ENCODE results near the gene NME5.
A peak's percentile ranks its signal among the peaks of the same experiment; 100 is the strongest.
"Not testable (repeated sequence)": the region's sequence is repeated elsewhere in the genome, so short reads cannot be mapped to it uniquely, and the experiment has no call there.

Gene NME5

DNA sequence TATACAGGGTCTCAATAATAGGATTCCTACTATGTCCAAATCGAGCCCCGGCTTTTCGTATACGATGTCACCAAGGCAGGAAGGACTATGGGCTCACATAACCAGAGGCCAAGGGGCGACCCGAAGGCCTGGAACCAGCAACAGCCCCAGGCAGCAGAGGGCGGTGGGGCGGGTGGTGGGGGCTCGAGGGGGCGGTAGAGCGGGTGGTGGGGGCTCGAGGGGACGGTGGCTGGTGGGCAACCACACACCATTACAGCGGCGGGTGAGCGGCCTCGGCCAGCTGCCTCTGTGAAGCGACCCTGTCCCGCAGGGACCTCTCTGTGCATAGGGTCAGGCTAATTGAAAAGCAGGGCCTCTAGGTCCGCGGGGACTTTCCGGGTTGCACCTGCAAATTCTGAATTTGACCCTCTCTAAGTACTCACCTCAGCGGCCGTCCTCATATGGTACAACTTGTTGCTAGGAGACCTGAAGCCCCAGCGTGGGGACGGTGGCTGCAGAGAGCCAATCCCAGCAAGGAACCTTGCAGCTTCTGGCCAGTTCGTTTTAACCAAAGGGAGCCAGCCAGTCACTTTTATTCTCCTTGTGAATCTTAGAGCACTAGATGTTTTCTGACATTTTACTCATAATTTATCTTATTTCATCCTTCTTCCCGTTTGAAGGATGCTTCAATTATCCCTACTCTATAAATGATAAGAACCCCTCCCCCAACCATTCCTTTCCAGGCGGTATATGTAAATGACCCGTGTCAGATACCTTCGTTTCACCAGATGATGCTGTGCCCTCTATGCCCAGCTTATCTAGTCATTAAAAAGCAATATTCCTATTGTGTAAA lies at the start of gene NME5:
Gene NME5, minus strand, starts transcription at position 480 of the 832 bp plus-strand sequence. CDS start 648 bp downstream, outside the sequence.
- no peak for DNase-seq (ENCODE audit: extremely low read depth in 1 of 2, low read depth in 1 of 2)

DNA sequence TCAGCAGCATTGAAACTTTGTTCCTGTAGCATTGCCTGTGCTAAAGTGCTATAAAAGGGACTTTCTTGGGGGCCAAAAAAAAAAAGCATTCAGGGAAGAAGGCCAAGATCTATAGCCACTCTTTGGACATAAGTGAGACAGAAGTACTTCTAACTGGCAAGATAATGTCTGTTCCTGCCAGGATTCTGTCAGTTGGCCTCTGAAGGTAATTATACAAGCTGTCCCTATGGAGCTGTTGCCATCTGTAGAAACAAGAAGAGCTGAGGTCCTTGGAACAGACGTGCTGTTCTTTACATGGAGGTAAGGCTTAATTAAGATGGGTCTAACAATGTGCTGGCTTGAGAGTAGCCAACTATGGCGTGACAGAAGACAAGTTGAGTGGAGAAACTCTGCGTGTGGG lies 49.4 kb upstream of the NME5 start:
- DNase-seq (ENCODE audit: extremely low read depth in 1 of 2, low read depth in 1 of 2) = no peak

DNA sequence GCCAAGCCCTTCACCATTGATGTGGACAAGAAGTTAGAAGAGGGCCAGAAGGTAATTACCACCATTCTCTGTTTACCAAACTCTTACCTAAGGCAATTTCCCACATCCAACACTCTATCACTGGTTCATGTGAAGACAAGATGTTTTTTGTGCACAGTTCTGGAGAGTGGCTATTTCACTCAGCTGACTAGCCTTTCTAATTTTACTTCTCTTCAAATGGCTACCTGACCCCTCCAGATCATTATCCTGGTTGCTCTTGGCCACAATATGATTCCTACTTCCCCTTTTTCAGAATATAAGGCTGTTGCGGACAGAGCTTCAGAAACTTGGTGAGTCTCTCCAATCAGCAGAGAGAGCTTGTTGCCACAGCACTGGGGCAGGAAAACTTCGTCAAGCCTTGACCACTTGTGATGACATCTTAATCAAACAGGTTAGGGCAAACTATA lies 46.8 kb upstream of the NME5 start:
- DNase-seq (ENCODE audit: extremely low read depth in 1 of 2, low read depth in 1 of 2) = no peak

GRCh38 chr5:138182808-138183207 lies 43.6 kb upstream of the NME5 start:
- DNase-seq (ENCODE audit: extremely low read depth in 1 of 2, low read depth in 1 of 2) = no peak

DNA sequence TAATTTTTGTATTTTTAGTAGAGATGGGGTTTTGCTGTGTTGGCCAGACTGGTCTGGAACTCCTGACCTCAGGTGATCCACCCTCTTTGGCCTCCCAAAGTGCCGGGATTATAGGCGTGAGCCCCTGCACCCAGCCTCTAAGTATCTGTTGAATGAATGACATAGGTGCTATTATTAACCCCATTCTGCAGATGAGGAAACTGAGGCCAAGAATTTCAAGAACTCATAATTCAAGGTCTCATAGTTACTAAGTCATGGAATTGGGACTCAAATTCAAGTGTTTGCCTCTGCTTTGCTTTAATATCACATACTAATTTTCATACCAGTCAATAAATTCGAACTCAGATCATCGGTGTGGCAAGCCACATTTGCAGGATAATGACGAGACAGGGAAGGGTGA lies 41.6 kb upstream of the NME5 start:
- DNase-seq (ENCODE audit: extremely low read depth in 1 of 2, low read depth in 1 of 2) = no peak

- no peak for DNase-seq (ENCODE audit: extremely low read depth in 1 of 2, low read depth in 1 of 2)
Observed at GRCh38 chr5:138180183-138180782, 41.1 kb upstream of the NME5 start.

DNA sequence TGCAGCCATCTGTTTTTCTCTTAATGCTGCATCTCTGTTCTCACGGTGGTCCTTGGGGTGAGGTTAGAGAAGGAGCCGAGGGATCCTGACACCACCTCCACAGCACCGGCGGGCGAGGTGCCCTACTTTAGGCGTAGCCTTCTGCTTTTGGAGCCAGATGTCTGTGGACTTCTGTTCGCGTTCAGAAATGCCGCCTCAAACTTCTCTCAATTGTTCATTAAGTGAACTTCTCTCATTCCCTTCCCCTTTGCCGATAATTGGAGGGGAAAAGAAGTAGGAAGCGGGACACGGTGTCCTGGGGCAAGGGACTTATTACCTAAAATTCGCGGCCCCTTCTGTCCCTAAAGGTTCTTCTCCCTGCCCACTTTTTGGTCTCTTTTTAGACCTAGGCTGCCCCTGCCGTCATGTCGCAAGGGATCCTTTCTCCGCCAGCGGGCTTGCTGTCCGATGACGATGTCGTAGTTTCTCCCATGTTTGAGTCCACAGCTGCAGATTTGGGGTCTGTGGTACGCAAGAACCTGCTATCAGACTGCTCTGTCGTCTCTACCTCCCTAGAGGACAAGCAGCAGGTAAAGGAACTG lies 40.1 kb upstream of the NME5 start:
- DNase-seq (ENCODE audit: extremely low read depth in 1 of 2, low read depth in 1 of 2) = no peak

GRCh38 chr5:138178516-138179276 lies 39.5 kb upstream of the NME5 start, which contains the start of the genes BRD8 and KIF20A:
Gene BRD8 (minus strand): TSS chr5:138178630. CDS start chr5:138178614, 16 bp downstream.
Gene KIF20A (plus strand): TSS chr5:138179112. CDS start chr5:138179681, 569 bp downstream.
- peak; percentile 76 to 93 for DNase-seq (ENCODE audit: extremely low read depth in 1 of 2, low read depth in 1 of 2)

GRCh38 chr5:138177941-138178515 lies 38.8 kb upstream of the NME5 start:
- no peak for DNase-seq (ENCODE audit: extremely low read depth in 1 of 2, low read depth in 1 of 2)

DNA sequence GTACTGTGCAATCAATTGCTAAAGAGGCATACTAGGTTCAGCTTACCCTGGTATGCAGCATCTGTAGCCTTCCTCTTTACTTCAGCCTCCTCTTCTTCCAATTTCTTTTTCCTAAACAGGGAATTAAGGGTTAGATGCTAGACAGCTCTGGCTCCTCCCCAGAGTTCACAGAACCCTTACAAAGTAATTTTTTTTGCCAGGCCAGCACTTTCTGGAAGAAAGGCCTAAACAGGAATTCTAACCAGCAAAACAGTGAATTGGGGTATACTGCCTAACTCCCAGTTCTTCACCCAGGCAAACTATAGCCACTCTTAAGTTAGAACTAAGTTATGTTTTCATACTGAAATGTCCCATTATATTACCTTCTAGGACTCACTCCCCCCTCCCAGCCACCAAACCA lies 31.1 kb upstream of the NME5 start:
- no peak for DNase-seq (ENCODE audit: extremely low read depth in 1 of 2, low read depth in 1 of 2)

DNA sequence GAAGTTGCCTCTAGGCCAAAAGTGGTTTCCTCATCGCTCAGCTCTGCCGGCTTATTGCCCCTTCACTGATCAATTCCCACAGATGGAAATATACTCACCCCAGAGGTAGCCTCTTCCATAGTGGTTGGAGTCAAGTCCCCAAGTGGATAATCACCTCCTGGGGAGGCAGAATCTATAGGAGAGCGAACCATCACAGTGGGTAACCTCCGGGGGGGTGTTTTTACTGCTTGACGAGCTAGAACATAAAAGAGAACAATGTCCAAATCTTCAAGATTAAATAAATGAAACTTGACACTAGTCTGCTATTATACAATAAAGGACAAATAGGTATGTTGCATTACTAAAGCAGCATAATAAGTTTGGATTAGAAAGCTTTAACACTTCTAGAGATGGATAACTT lies 29.9 kb upstream of the NME5 start:
- DNase-seq (ENCODE audit: extremely low read depth in 1 of 2, low read depth in 1 of 2) = no peak

- DNase-seq (ENCODE audit: extremely low read depth in 1 of 2, low read depth in 1 of 2) = no peak
Observed at GRCh38 chr5:138163721-138164120, 24.5 kb upstream of the NME5 start.

- no peak for DNase-seq (ENCODE audit: extremely low read depth in 1 of 2, low read depth in 1 of 2)
Observed at GRCh38 chr5:138160706-138161105, 21.5 kb upstream of the NME5 start.

- DNase-seq (ENCODE audit: extremely low read depth in 1 of 2, low read depth in 1 of 2) = no peak
Observed at GRCh38 chr5:138159666-138160065, 20.4 kb upstream of the NME5 start.

DNA sequence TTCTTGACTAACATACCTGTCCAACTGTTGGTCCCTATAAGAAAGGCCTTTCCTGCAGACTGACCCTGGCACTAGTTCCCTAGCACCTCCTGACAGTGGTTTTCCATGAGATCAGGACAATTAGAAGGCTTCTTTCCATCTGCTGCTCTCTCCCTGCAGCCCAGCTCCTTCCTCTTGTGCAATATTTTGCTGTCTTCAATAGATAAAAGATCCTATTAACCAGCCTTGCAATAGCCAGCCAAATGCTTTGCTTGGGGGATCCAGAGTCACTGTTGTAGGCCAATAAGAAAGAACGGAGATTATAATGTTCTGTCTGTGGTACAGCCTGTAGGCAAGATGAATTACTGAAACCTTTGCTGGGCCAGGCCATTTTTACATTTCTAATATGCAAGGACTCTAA lies 18.4 kb upstream of the NME5 start:
- no peak for DNase-seq (ENCODE audit: extremely low read depth in 1 of 2, low read depth in 1 of 2)

- not testable (repeated sequence) for DNase-seq (ENCODE audit: extremely low read depth in 1 of 2, low read depth in 1 of 2)
Observed at GRCh38 chr5:138155977-138156376, 16.7 kb upstream of the NME5 start.

DNA sequence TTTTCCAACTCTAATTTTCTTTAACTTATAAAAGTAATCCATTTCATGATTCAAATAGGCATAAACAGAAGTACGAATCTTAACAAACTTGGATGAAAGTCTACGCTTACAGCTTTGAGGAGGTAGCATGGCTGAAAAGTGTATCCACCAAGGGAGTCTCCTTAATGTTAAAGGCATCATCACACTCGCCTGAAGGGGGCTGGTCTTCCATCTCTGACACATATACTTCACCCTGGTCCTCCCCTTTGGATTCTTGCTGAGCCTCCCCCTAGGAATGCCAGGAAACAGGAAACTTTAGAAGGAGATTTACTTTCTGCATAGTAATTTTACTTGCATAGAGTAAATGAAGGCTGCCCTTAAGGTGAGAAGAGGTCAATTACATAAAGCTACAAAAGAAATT lies 10.3 kb upstream of the NME5 start:
- DNase-seq (ENCODE audit: extremely low read depth in 1 of 2, low read depth in 1 of 2) = no peak

DNA sequence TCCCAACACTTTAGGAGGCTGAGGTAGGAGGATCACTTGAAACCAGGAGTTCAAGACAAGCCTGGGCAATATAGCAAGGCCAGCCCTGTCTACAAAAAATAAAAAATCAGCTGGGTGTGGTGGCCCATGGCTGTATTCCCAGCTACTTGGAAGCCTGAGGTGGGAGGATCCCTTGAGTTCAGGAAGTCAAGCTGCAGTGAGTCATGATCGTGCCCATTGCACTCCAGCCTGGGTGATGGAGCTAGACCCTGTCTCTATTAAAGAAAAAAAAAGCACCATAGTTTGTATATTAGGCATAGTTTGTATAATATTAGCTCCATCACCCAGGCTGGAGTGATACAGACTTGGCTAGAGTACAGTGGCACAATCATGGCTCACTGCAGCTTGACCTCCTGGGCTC lies 9.6 kb upstream of the NME5 start:
- no peak for DNase-seq (ENCODE audit: extremely low read depth in 1 of 2, low read depth in 1 of 2)

GRCh38 chr5:138143578-138143977 lies 4.3 kb upstream of the NME5 start:
- not testable (repeated sequence) for DNase-seq (ENCODE audit: extremely low read depth in 1 of 2, low read depth in 1 of 2)

- DNase-seq (ENCODE audit: extremely low read depth in 1 of 2, low read depth in 1 of 2) = no peak
Observed at GRCh38 chr5:138141734-138142133, 2.5 kb upstream of the NME5 start.

DNA sequence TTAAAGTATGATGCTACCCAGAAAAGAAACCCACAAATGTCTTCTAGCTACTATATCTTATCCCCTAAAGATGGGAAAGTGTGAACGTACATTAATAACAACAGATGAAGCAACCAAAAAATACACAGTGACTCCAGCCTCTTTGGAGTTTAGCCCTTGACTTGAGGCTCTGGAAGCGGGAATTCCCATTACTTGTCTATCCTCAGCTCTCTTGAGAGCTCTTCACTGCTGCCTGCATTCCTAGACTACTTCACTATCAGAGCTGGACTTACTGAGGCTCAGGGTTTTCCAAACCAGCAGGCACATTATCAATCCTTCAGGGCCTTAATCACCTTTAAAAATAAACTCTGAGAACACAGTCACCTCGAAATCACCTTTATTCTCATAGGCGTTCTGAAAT lies 1.0 kb upstream of the NME5 start:
- DNase-seq (ENCODE audit: extremely low read depth in 1 of 2, low read depth in 1 of 2) = no peak
